ENCODE results near the gene DENND10. TPM values are rescaled to one million over a fixed set of nuclear protein-coding genes. Genes with fewer than 3 reads are reported as not detected.
"Not testable (repeated sequence)": the region's sequence is repeated elsewhere in the genome, so short reads cannot be mapped to it uniquely, and the experiment has no call there.

Gene DENND10
- total RNA-seq, 1 donor from 2014 or later = 41.5 TPM

DNA sequence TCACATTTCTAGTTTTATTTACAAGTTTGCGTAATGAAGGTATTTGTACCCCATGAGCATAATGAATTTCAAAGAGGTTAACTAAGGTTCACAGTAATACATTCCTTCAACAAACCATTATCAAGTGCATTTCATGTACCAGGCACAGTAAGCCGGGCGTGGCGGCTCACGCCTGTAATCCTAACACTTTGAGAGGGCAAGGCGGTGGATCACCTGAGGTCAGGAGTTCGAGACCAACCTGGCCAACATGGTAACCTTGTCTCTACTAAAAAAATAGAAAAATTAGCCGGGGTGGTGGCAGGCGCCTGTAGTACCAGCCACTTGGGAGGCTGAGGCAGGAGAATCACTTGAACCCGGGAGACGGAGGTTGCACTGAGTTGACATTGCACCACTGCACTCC lies 19.0 kb upstream of the DENND10 start:
- no peak for DNase-seq (ENCODE audit: low read depth)
- no peak overlapping the region for H3K4me3 ChIP-seq (ENCODE audit: low read depth, low read length)
- TF ChIP-seq, protein P1, sequence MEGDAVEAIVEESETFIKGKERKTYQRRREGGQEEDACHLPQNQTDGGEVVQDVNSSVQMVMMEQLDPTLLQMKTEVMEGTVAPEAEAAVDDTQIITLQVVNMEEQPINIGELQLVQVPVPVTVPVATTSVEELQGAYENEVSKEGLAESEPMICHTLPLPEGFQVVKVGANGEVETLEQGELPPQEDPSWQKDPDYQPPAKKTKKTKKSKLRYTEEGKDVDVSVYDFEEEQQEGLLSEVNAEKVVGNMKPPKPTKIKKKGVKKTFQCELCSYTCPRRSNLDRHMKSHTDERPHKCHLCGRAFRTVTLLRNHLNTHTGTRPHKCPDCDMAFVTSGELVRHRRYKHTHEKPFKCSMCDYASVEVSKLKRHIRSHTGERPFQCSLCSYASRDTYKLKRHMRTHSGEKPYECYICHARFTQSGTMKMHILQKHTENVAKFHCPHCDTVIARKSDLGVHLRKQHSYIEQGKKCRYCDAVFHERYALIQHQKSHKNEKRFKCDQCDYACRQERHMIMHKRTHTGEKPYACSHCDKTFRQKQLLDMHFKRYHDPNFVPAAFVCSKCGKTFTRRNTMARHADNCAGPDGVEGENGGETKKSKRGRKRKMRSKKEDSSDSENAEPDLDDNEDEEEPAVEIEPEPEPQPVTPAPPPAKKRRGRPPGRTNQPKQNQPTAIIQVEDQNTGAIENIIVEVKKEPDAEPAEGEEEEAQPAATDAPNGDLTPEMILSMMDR (conservative IDR thresholded peaks at IDR 0.05; ENCODE audit: low read depth, low read length) = no peak

DNA sequence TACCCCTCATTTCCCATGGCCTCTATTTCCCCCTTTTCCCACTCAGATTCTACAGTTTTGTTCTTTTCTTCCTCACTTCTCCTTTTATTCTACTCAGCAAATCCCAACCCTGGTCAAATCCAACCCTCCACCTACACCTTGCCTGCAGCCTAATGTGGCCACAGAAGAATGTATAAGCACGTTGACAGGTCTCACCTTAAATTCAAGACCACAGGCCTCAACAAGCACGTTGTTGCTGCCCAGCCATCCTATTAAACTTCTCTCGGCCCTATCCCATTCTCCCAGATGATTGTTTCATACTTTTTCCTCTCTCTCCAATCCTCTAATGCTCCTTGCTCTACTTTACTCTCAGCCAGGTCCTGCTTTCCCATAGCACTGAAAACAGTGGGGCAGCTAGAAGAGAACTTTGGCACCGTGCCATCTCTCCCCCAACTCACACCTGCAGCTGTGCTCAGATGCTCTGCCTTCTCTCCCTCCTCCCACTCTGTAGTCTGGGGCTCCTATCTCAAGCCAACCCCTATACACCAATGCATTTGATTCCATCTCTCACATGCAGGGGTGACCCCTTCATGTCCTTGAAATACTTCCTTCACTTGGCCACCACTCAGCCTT lies 16.5 kb upstream of the DENND10 start:
- TF ChIP-seq, protein P1 (conservative IDR thresholded peaks at IDR 0.05; ENCODE audit: low read depth, low read length) = no peak
- no peak for DNase-seq (ENCODE audit: low read depth)
- no peak overlapping the region for H3K4me3 ChIP-seq (ENCODE audit: low read depth, low read length)

DNA sequence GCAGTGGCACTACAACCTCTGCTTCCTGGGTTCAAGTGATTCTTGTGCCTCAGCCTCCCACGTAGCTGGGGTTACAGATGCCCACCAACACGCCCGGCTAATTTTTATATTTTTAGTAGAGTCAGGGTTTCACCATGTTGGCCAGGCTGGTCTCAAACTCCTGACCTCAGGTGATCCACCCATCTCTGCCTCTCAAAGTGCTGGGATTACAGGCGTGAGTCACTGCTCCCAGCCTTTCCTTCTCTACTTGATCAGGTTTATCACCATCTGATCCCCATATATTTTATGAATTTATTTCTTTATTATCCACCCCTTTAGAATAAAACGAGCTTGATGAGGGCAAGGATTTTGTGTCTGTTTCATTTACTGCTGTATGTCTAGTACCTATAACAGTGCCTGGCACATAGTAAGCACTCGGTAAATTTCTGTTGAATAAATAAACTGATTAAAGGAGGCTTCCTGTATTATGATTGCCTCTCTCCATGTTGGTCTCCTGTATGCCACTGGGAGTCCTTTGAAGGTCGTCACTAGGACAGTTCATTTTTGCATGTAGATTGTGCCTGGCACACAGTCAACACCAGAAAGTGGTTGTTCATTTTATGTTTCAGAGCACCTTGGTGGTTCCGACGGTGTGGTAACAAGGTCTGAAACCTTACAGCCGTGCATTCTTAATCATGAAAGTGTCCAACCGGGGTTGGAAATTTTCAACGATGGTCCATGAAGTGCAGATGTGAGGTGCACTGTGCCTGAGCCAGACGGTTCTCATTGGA lies 13.7 kb upstream of the DENND10 start:
- TF ChIP-seq, protein P1 (conservative IDR thresholded peaks at IDR 0.05; ENCODE audit: low read depth, low read length) = no peak
- DNase-seq (ENCODE audit: low read depth) = no peak
- no peak overlapping the region for H3K4me3 ChIP-seq (ENCODE audit: low read depth, low read length)

DNA sequence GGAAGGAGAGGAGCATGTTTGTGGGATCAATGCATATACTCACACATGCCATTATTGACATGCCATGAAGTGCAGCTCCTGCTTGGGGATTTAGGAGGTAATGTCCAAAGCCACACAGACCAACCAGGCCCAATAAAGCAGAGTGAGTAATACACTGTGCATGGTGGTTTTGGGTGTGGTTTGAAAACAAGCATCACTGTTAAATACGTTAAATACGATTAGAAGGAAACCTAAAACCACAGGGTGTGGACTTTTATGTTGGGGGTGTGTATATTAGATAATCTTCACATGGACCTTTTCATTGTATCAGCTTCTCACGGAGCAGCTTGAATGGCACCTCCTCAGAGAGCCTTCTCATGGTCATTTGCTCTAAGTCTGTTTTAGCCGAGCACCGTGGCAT lies 12.9 kb upstream of the DENND10 start:
- H3K4me3 ChIP-seq (ENCODE audit: low read depth, low read length) = no peak overlapping the region
- DNase-seq (ENCODE audit: low read depth) = no peak
- TF ChIP-seq, protein P1 (conservative IDR thresholded peaks at IDR 0.05; ENCODE audit: low read depth, low read length) = no peak

DNA sequence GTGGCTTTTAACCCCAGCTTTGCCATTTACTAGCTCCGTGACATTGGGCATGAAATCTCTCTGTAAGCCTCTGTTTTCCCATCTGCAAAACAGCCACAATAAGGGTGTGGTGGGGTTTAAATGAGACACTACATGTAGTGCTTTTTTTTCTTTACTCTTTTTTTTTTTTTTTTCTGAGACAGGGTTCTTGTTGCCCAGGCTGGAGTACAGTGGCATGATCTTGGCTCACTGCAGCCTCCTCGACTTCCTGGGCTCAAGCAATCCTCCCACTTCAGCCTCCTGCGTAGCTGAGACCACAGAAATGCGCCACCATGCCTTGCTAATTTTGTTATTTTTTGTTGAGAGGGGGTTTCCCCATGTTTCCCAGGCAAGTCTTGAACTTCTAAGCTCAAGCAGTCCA lies 8.3 kb upstream of the DENND10 start:
- H3K4me3 ChIP-seq (ENCODE audit: low read depth, low read length) = no peak overlapping the region
- TF ChIP-seq, protein P1 (conservative IDR thresholded peaks at IDR 0.05; ENCODE audit: low read depth, low read length) = no peak
- DNase-seq (ENCODE audit: low read depth) = no peak

DNA sequence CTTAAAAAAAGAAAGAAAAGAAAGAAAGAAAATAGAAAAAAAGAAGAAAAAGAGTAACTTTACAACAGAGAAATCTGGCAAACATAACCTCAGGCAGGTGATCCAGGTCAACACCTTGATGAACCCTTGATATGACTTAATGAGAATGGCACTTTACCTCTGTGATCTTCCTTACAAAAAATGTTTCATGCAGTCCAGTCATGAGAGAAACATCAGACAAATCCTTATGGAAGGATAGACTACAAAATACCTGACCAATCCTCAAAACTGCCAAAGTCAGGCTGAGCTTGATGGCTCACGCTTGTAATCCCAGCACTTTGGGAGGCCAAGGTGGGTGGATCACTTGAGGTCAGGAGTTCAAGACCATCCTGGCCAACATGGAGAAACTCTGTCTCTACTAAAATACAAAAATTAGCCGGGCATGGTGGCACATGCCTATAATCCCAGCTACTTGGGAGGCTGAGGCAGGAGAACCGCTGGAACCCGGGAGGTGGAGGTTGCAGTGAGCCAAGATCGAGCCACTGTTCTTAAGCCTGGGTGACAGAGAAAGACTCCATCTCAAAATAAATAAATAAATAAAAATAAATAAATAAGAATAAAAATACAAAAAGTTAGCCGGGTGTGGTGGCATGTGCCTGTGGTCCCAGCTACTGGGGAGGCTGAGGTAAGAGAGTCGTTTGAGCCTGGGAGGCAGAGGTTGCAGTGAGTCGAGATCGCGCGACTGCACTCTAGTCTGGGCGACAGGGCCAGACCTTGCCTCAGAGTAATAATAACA lies 7.1 kb upstream of the DENND10 start:
- not testable (repeated sequence) for H3K4me3 ChIP-seq (ENCODE audit: low read depth, low read length); DNase-seq (ENCODE audit: low read depth)

DNA sequence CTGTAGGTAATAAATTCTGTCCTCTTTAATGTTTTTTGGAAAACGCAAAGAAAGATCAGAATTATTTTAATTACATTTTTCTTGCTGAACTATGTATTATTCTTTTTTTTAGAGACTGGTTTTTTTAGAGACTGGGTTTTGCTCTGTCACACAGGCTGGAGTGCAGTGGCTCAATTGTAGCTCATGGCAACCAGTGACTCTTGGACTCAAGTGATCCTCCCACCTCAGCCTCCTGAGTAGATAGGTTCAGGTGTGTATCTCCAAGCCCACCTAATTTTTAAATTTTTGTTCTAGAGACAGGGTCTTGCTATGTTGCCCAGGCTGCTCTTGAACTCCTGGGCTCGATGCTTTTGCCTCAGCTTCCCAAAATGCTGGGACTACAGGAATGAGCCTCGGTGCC lies 5.3 kb upstream of the DENND10 start:
- TF ChIP-seq, protein P1 (conservative IDR thresholded peaks at IDR 0.05; ENCODE audit: low read depth, low read length) = no peak
- no peak for DNase-seq (ENCODE audit: low read depth)
- H3K4me3 ChIP-seq (ENCODE audit: low read depth, low read length) = no peak overlapping the region

All from epithelial cell of proximal tubule (primary cell).